A549 (cell line): ENCODE measurements around the gene EGFLAM. TPM values are rescaled to one million over a fixed set of nuclear protein-coding genes. Genes with fewer than 3 reads are reported as not detected.

Experiments
- ATAC-seq, 2 experiments: fragments of 200-7000 bp in 1 of 2; fragments of >200 bp in 1 of 2; cut with Nextera tagmentation in 1 of 2; cut with Tn5 transposase in 1 of 2; 3 replicates each; pipeline versions ENCODE4 v1.8.0 to v1.9.1; 2018 to 2020; ENCODE audit warnings: mild to moderate bottlenecking in 1 of 2, moderate library complexity in 1 of 2
- CTCF ChIA-PET: fragments of 300-600 bp; sonication (Branson Sonifier 250); formaldehyde crosslinking; extraction: SDS; loops from one replicate; lab custom pipeline; 2021; ENCODE audit warnings: antibody characterized with exemption, inconsistent platforms; lab: Yijun Ruan, JAX
- POLR2A ChIA-PET: fragments of 350-600 bp; formaldehyde crosslinking; extraction: SDS; loops from one replicate; lab custom pipeline; 2021; ENCODE audit warnings: antibody characterized with exemption, inconsistent platforms; lab: Yijun Ruan, JAX
- DNase-seq, 2 experiments: peaks; one replicate each; pipeline versions ENCODE4 v3.0.0 to v3.0.0-alpha.2; 2011 to 2016; ENCODE audit warnings: low read depth in 1 of 2, low spot score in 1 of 2
- FAIRE-seq: peaks from 2 replicates; lab custom pipeline; 2011; peaks lifted over from hg19 to GRCh38; lab: Jason Lieb, UNC
- H3K27ac ChIP-seq, 2 experiments: fragments of >200 bp; sonication (Bioruptor Twin); formaldehyde crosslinking; 3 replicates each; pipeline ENCODE4 v1.5.1; 2016 to 2017
- H3K4me1 ChIP-seq: fragments of >200 bp; sonication (Bioruptor Twin); formaldehyde crosslinking; 3 replicates; pipeline ENCODE4 v1.6.1; 2016
- H3K4me2 ChIP-seq: fragments of >200 bp; sonication (Bioruptor Twin); formaldehyde crosslinking; 3 replicates; pipeline ENCODE4 v1.6.1; 2016
- H3K4me3 ChIP-seq: fragments of >200 bp; sonication (Bioruptor Twin); formaldehyde crosslinking; 3 replicates; pipeline ENCODE4 v1.5.1; 2016
- H3K9me3 ChIP-seq: fragments of >200 bp; sonication (Bioruptor Twin); formaldehyde crosslinking; 3 replicates; pipeline ENCODE4 v1.6.1; 2016
- CBX2 ChIP-seq: fragments of 200-600 bp; sonication (generic); IDR thresholded peaks from 2 replicates; pipeline ENCODE4 v1.6.1; 2016; ENCODE audit warnings: low read depth, mild to moderate bottlenecking, borderline replicate concordance
- CEBPB ChIP-seq, 2 experiments: fragments of >200 bp in 1 of 2; sonication (Bioruptor Twin) in 1 of 2; formaldehyde crosslinking in 1 of 2; IDR thresholded peaks; 2 replicates each; pipeline ENCODE4 v1.6.1; 2012 to 2016
- CHD4 ChIP-seq: fragments of 200-600 bp; sonication (generic); IDR thresholded peaks from 2 replicates; pipeline ENCODE4 v1.6.1; 2016; ENCODE audit warnings: antibody characterized with exemption, mild to moderate bottlenecking, borderline replicate concordance
- EHMT2 ChIP-seq: fragments of 200-600 bp; sonication (generic); IDR thresholded peaks from 2 replicates; pipeline ENCODE4 v1.6.1; 2016; ENCODE audit warnings: antibody characterized with exemption, low read depth, mild to moderate bottlenecking, moderate library complexity
- EP300 ChIP-seq, 2 experiments: fragments of >200 bp; sonication (Bioruptor Twin); formaldehyde crosslinking; IDR thresholded peaks; 2 replicates in 1 of 2; 3 replicates in 1 of 2; pipeline ENCODE4 v1.6.1; 2016 to 2017
- FOSB ChIP-seq: fragments of 250-450 bp; sonication (Bioruptor Pico); IDR thresholded peaks from 2 replicates; pipeline ENCODE4 v1.5.0; 2020; ENCODE audit warnings: mild to moderate bottlenecking, moderate library complexity
- FOSL2 ChIP-seq, 2 experiments: fragments of 450-650 bp in 1 of 2; fragments of >200 bp in 1 of 2; sonication (Bioruptor Twin) in 1 of 2; formaldehyde crosslinking; IDR thresholded peaks; 2 replicates each; pipeline versions ENCODE4 v1.5.0 to v1.6.1; 2016 to 2020; ENCODE audit warnings: mild to moderate bottlenecking in 1 of 2, moderate library complexity in 1 of 2
- HOXB13 ChIP-seq: fragments of 250-450 bp; sonication (Bioruptor Pico); IDR thresholded peaks from 2 replicates; pipeline ENCODE4 v1.5.0; 2020; ENCODE audit warnings: low read depth, mild to moderate bottlenecking, moderate library complexity
- JUN ChIP-seq, 2 experiments: fragments of >200 bp; sonication (Bioruptor Twin); formaldehyde crosslinking; IDR thresholded peaks; 2 replicates in 1 of 2; 3 replicates in 1 of 2; pipeline ENCODE4 v1.6.1; 2016 to 2017
- KDM1A ChIP-seq: fragments of 200-600 bp; sonication (generic); IDR thresholded peaks from 2 replicates; pipeline ENCODE4 v1.6.1; 2016; ENCODE audit warnings: low read depth, mild to moderate bottlenecking
- MAZ ChIP-seq: fragments of 150-350 bp; IDR thresholded peaks from 2 replicates; pipeline ENCODE4 v1.6.1; 2014; ENCODE audit warnings: antibody characterized with exemption, low read depth, low read length, borderline replicate concordance
- MYC ChIP-seq: IDR thresholded peaks from 2 replicates; pipeline ENCODE4 v1.6.1; 2012; ENCODE audit warnings: mild to moderate bottlenecking, inconsistent platforms, low read length, improper control_type of control experiment, borderline replicate concordance
- POLR2A ChIP-seq: IDR thresholded peaks from 2 replicates; pipeline ENCODE4 v1.6.1; 2012; ENCODE audit warnings: mild to moderate bottlenecking, low read length
- RARB ChIP-seq: fragments of 250-450 bp; sonication (Bioruptor Pico); IDR thresholded peaks from 2 replicates; pipeline ENCODE4 v1.8.0; 2021; ENCODE audit warnings: mild to moderate bottlenecking, moderate library complexity
- RCOR1 ChIP-seq: fragments of 150-350 bp; IDR thresholded peaks from 2 replicates; pipeline ENCODE4 v1.6.1; 2014; ENCODE audit warnings: antibody characterized with exemption, low read length, low read depth
- TFCP2L1 ChIP-seq: fragments of 250-450 bp; sonication (Bioruptor Pico); IDR thresholded peaks from 2 replicates; pipeline ENCODE4 v1.5.0; 2021; ENCODE audit warnings: mild to moderate bottlenecking
- ZSCAN20 ChIP-seq: fragments of 250-450 bp; sonication (Bioruptor Pico); IDR thresholded peaks from 2 replicates; pipeline ENCODE4 v1.8.0; 2022; ENCODE audit warnings: mild to moderate bottlenecking, moderate library complexity
- WGBS: methylation state at CpG from one replicate; pipeline ENCODE4 v1.1.6; 2017; ENCODE audit errors: missing lambda C conversion rate; 5-methylcytosine and 5-hydroxymethylcytosine counted together
- polyA plus RNA-seq, 4 experiments: library from polyadenylated mRNA; depleted of rRNA in 3 of 4; stranded (reverse); fragments of >200 nt; fragmentation: RNase III in 1 of 4; extraction: RNeasy Plus Mini Kit Qiagen cat#74134 plus additional on column Dnase treatment in 1 of 4; gene quantifications; 2 replicates in 3 of 4; 3 replicates in 1 of 4; pipeline ENCODE4 v1.2.3, GENCODE V29; 2011 to 2017
- TF ChIP-seq, protein P1 (sequence below): fragments of 250-450 bp; sonication (Bioruptor Pico); IDR thresholded peaks from 2 replicates; pipeline ENCODE4 v1.5.0; 2020; ENCODE audit warnings: low read depth, mild to moderate bottlenecking, moderate library complexity
- TF ChIP-seq, protein P2 (sequence below): fragments of 200-600 bp; sonication (generic); IDR thresholded peaks from 2 replicates; pipeline ENCODE4 v1.6.1; 2016; ENCODE audit warnings: antibody characterized with exemption, mild to moderate bottlenecking, moderate library complexity
- TF ChIP-seq, protein P3 (sequence below): fragments of >200 bp; sonication (Bioruptor Twin); formaldehyde crosslinking; IDR thresholded peaks from 3 replicates; pipeline ENCODE4 v1.5.1; 2016
- TF ChIP-seq, protein P4 (sequence below): fragments of >200 bp; sonication (Bioruptor Twin); formaldehyde crosslinking; IDR thresholded peaks from 3 replicates; pipeline ENCODE4 v1.6.1; 2016
- TF ChIP-seq, protein P5 (sequence below): IDR thresholded peaks from 2 replicates; pipeline ENCODE4 v1.6.1; 2012
- TF ChIP-seq, protein P6 (sequence below): fragments of 450-650 bp; IDR thresholded peaks from 2 replicates; pipeline ENCODE4 v1.6.1; 2014; ENCODE audit warnings: antibody characterized with exemption

EGFLAM gene
- polyA plus RNA-seq, 2 of the 4 experiments (the other 2 are of a cell fraction), result 0.13 TPM; not detected in 1

DNA sequence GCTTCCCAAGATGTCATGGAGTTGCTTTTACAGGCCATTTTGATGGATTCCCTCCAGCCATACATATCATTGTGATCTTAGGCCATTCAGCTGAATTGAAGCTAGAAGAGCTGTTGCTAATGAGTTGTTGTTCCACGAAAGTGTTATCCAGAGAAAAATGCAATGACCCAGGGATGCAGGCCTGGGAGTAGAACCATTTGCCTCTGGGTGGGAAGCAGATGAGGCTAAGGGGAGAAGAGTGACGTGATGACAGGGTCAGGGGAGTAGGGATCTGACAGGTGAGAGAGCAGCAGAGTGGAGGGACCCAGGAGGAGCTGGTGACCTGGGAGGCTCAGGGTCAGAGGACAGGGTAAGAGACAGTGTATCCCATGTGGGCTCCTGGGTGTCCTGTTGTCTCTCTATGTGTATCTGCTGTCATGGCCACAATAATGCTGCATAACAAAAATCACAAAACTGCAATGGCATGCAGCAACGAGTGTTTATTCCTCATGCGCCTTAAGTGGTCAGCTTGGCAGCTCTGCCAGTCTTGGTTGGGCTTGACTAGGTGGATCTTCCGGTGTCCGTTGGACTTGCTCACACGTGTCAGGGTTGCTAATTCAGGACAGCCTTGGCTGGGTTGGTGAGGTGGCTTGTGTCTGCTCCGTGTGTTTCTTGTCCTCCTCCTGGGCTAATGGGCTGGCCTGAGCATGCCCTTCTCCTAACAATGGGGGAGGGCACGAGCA, 207.5 kb downstream of the EGFLAM start:
- TF ChIP-seq, protein P1, sequence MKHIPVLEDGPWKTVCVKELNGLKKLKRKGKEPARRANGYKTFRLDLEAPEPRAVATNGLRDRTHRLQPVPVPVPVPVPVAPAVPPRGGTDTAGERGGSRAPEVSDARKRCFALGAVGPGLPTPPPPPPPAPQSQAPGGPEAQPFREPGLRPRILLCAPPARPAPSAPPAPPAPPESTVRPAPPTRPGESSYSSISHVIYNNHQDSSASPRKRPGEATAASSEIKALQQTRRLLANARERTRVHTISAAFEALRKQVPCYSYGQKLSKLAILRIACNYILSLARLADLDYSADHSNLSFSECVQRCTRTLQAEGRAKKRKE, result 0 out of 2 replicates have a peak, but pooled peaks have one; percentile 27
- TF ChIP-seq RCOR1, result no peak
- Histone ChIP-seq H3K27ac (peak overlapping the region; percentile 36 to 83), H3K9me3 (no peaks in the 10 kb centered on the region), H3K4me2 (no peak overlapping the region), H3K4me3 (no peak overlapping the region), H3K4me1 (peaks cover 62% of the 10 kb centered on the region)
- FAIRE-seq (no peak), ATAC-seq (no peak), DNase-seq (no peak)
- CTCF ChIA-PET, result interaction anchor here (0.7 to 8.2 kb wide), 5 partner anchors 15 to 343 kb away, joined by 3 to 74 read pairs (median 7); no protein-coding TSS in a partner anchor
- POLR2A ChIA-PET, result no interaction called here
- 91% methylated on average over 9 of the region's 9 CpGs for WGBS

DNA sequence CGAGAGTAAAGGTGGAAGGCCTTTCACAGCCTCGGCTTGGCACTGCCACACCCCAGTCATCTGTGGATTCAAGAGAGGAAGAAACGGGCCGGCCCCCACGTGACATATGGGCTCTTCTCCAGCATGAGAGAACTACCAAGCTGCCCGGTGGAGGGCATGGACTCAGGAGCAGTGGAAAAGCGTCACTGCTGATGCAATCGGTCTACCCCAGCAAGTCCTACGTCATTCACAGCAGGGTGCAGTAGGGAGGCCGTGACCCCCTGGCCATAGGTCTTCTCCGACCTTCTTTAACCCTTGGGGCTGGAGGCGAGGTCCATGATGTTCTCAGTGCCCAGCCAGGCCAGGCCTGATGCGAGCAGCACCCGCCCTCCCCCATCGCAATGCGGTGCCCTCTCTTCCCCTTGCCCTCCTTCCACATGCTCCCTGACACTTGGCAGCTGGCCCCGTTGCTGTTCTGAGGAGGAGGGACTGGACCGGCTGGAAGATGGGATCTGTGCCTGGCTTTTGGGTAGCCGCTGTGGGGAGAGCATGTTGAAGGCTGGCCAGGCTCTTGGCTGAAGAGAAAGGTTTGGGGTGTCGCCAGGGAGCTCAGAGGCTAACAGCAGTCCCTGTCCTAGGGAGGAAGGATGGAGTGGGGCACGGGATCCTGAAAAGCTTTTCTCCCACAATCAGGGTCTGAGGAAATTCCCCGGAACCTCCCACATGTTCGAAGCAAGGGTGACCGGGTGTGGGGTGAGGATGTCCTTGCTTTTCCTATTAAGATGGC, 208.2 kb downstream of the EGFLAM start:
- Histone ChIP-seq H3K4me2 (peak overlapping the region; percentile 44; the same call in 2 of the 3 replicates), H3K27ac (peak overlapping the region; percentile 36 to 83), H3K4me1 (peaks cover 62% of the 10 kb centered on the region), H3K9me3 (no peaks in the 10 kb centered on the region), H3K4me3 (no peak overlapping the region)
- ChIA-PET POLR2A (no interaction called here), CTCF (interaction anchor here (1.0 to 8.2 kb wide), 4 partner anchors 19 to 343 kb away, joined by 3 to 74 read pairs (median 6); no protein-coding TSS in a partner anchor)
- 82% methylated on average over 23 of the region's 24 CpGs for WGBS
- ATAC-seq (peak; percentile 30 to 34; a peak in 4 of 6 replicates), FAIRE-seq (no peak), DNase-seq (peak in 1 of 2 experiments; percentile 63)
- TF ChIP-seq, protein P2, sequence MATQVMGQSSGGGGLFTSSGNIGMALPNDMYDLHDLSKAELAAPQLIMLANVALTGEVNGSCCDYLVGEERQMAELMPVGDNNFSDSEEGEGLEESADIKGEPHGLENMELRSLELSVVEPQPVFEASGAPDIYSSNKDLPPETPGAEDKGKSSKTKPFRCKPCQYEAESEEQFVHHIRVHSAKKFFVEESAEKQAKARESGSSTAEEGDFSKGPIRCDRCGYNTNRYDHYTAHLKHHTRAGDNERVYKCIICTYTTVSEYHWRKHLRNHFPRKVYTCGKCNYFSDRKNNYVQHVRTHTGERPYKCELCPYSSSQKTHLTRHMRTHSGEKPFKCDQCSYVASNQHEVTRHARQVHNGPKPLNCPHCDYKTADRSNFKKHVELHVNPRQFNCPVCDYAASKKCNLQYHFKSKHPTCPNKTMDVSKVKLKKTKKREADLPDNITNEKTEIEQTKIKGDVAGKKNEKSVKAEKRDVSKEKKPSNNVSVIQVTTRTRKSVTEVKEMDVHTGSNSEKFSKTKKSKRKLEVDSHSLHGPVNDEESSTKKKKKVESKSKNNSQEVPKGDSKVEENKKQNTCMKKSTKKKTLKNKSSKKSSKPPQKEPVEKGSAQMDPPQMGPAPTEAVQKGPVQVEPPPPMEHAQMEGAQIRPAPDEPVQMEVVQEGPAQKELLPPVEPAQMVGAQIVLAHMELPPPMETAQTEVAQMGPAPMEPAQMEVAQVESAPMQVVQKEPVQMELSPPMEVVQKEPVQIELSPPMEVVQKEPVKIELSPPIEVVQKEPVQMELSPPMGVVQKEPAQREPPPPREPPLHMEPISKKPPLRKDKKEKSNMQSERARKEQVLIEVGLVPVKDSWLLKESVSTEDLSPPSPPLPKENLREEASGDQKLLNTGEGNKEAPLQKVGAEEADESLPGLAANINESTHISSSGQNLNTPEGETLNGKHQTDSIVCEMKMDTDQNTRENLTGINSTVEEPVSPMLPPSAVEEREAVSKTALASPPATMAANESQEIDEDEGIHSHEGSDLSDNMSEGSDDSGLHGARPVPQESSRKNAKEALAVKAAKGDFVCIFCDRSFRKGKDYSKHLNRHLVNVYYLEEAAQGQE, result no peak
- TF ChIP-seq CEBPB (IDR thresholded peaks at IDR 0.05), result no peak
- TF ChIP-seq, protein P3, sequence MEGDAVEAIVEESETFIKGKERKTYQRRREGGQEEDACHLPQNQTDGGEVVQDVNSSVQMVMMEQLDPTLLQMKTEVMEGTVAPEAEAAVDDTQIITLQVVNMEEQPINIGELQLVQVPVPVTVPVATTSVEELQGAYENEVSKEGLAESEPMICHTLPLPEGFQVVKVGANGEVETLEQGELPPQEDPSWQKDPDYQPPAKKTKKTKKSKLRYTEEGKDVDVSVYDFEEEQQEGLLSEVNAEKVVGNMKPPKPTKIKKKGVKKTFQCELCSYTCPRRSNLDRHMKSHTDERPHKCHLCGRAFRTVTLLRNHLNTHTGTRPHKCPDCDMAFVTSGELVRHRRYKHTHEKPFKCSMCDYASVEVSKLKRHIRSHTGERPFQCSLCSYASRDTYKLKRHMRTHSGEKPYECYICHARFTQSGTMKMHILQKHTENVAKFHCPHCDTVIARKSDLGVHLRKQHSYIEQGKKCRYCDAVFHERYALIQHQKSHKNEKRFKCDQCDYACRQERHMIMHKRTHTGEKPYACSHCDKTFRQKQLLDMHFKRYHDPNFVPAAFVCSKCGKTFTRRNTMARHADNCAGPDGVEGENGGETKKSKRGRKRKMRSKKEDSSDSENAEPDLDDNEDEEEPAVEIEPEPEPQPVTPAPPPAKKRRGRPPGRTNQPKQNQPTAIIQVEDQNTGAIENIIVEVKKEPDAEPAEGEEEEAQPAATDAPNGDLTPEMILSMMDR, result no peak
- TF ChIP-seq MYC, result no peak
- TF ChIP-seq POLR2A, result no peak
- TF ChIP-seq, protein P4, sequence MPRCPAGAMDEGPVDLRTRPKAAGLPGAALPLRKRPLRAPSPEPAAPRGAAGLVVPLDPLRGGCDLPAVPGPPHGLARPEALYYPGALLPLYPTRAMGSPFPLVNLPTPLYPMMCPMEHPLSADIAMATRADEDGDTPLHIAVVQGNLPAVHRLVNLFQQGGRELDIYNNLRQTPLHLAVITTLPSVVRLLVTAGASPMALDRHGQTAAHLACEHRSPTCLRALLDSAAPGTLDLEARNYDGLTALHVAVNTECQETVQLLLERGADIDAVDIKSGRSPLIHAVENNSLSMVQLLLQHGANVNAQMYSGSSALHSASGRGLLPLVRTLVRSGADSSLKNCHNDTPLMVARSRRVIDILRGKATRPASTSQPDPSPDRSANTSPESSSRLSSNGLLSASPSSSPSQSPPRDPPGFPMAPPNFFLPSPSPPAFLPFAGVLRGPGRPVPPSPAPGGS, result no peak
- no peak for TF ChIP-seq RCOR1
- no peak for TF ChIP-seq CHD4
- TF ChIP-seq JUN (IDR thresholded peaks at IDR 0.05), result peak in 1 of 2 experiments; percentile 58; a peak in 2 of 5 replicates
- no peak for TF ChIP-seq CBX2
- no peak for TF ChIP-seq RARB
- no peak for TF ChIP-seq EHMT2
- no peak for TF ChIP-seq MAZ
- TF ChIP-seq FOSL2 (IDR thresholded peaks at IDR 0.05), result no peak
- 0 out of 2 replicates have a peak, but pooled peaks have one; percentile 29 for TF ChIP-seq FOSL2 (CRISPR knock-in tag; IDR thresholded peaks at IDR 0.05)
- TF ChIP-seq KDM1A, result no peak
- no peak for TF ChIP-seq ZSCAN20 (CRISPR knock-in tag)
- peak; percentile 29 to 81; a peak in 3 of 5 replicates for TF ChIP-seq EP300 (IDR thresholded peaks at IDR 0.05)
- TF ChIP-seq TFCP2L1, result no peak
- no peak for TF ChIP-seq HOXB13 (CRISPR knock-in tag)
- TF ChIP-seq, protein P5, sequence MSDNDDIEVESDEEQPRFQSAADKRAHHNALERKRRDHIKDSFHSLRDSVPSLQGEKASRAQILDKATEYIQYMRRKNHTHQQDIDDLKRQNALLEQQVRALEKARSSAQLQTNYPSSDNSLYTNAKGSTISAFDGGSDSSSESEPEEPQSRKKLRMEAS, result peak; percentile 40
- no peak for TF ChIP-seq FOSB (CRISPR knock-in tag)
- TF ChIP-seq, protein P6, sequence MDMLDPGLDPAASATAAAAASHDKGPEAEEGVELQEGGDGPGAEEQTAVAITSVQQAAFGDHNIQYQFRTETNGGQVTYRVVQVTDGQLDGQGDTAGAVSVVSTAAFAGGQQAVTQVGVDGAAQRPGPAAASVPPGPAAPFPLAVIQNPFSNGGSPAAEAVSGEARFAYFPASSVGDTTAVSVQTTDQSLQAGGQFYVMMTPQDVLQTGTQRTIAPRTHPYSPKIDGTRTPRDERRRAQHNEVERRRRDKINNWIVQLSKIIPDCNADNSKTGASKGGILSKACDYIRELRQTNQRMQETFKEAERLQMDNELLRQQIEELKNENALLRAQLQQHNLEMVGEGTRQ, result peak; percentile 58
